ACC112 (cell line): Measurements from ENCODE around the gene MYO7B.
A peak's percentile ranks its signal among the peaks of the same experiment; 100 is the strongest.

Experiments
- H2AFZ ChIP-seq: fragments of 200-600 bp; sonication (generic); one replicate; pipeline ENCODE4 v1.6.0; 2017; ENCODE audit warnings: antibody characterized with exemption, low read length; ENCODE audit not compliant: unreplicated experiment
- H3K27ac ChIP-seq: fragments of 200-600 bp; sonication (generic); 2 replicates; pipeline ENCODE4 v1.5.1; 2014; ENCODE audit warnings: low read depth, mild to moderate bottlenecking, antibody characterized with exemption, low read length, moderate library complexity
- H3K27me3 ChIP-seq: fragments of 200-600 bp; sonication (generic); 2 replicates; pipeline ENCODE4 v1.6.1; 2014; ENCODE audit warnings: mild to moderate bottlenecking, antibody characterized with exemption, low read length, moderate library complexity, mixed read lengths; ENCODE audit not compliant: insufficient read depth
- H3K36me3 ChIP-seq: fragments of 200-600 bp; sonication (generic); 2 replicates; pipeline ENCODE4 v1.6.1; 2016; ENCODE audit warnings: mild to moderate bottlenecking, antibody characterized with exemption, low read length, moderate library complexity, mixed read lengths; ENCODE audit not compliant: insufficient read depth
- H3K4me1 ChIP-seq: fragments of 200-600 bp; sonication (generic); one replicate; pipeline ENCODE4 v1.6.1; 2016; ENCODE audit warnings: low read length, mixed read lengths; ENCODE audit not compliant: insufficient read depth, unreplicated experiment, control insufficient read depth
- H3K4me3 ChIP-seq: fragments of 200-600 bp; sonication (generic); 2 replicates; pipeline ENCODE4 v1.5.1; 2014; ENCODE audit warnings: mild to moderate bottlenecking, low read depth, low read length
- H3K79me2 ChIP-seq: fragments of 200-600 bp; sonication (generic); one replicate; pipeline ENCODE4 v1.6.0; 2016; ENCODE audit warnings: low read length; ENCODE audit not compliant: control insufficient read depth, unreplicated experiment, insufficient read depth

MYO7B gene

GRCh38 chr2:127676906-127677305 lies 141.4 kb downstream of the MYO7B start:
- no peak overlapping the region for H3K27ac ChIP-seq

GRCh38 chr2:127678531-127678930 lies 143.0 kb downstream of the MYO7B start:
- no peak overlapping the region for H2AFZ ChIP-seq
- no peaks in the 10 kb centered on the region for H3K79me2 ChIP-seq
- peaks cover 15% of the 10 kb centered on the region; the same call in 1 of the 2 replicates for H3K27me3 ChIP-seq
- peaks cover 17% of the 10 kb centered on the region for H3K4me1 ChIP-seq
- H3K36me3 ChIP-seq = no peaks in the 10 kb centered on the region
- H3K27ac ChIP-seq = no peak overlapping the region
- no peak overlapping the region for H3K4me3 ChIP-seq

More at GRCh38 chr2:127676906-127677305, 141.4 kb downstream of the MYO7B start:
- H3K4me1 ChIP-seq = peaks cover 15% of the 10 kb centered on the region
- H3K79me2 ChIP-seq = no peaks in the 10 kb centered on the region
- H2AFZ ChIP-seq = no peak overlapping the region
- no peak overlapping the region for H3K4me3 ChIP-seq
- no peaks in the 10 kb centered on the region for H3K36me3 ChIP-seq
- peaks cover 15% of the 10 kb centered on the region; the same call in 1 of the 2 replicates for H3K27me3 ChIP-seq

DNA sequence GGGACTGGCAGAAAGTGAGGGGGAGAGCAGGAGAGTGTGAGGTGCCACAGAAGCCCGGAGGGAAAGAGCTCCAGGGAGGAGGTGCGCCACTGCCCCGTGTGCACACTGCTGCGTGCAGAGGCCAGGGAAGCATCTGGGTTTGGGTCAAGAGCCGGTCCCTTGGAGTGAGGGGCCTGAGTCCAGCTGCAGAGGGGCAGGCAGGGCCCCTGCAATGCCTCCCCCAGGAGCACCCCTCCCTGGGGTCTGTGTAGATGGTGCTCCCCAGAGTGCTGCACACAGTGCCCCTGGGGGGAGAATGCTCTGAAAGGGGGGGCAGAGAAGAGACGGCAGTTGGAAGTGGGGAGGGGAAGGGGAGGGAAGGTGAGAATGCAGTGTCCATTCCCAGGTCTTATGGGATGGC lies 143.5 kb downstream of the MYO7B start:
- H3K36me3 ChIP-seq = no peaks in the 10 kb centered on the region
- no peaks in the 10 kb centered on the region for H3K79me2 ChIP-seq
- H3K4me3 ChIP-seq = no peak overlapping the region
- H3K27ac ChIP-seq = no peak overlapping the region
- H3K27me3 ChIP-seq = peaks cover 15% of the 10 kb centered on the region; the same call in 1 of the 2 replicates
- H2AFZ ChIP-seq = no peak overlapping the region
- peaks cover 17% of the 10 kb centered on the region for H3K4me1 ChIP-seq

- Histone ChIP-seq H3K4me1 (peaks cover 11% of the 10 kb centered on the region), H3K27ac (no peak overlapping the region), H2AFZ (no peak overlapping the region), H3K36me3 (no peaks in the 10 kb centered on the region), H3K27me3 (peaks cover 15% of the 10 kb centered on the region; the same call in 1 of the 2 replicates), H3K4me3 (no peak overlapping the region), H3K79me2 (no peaks in the 10 kb centered on the region)
Measured at GRCh38 chr2:127679680-127680361, 144.3 kb downstream of the MYO7B start.

GRCh38 chr2:127680706-127681287 lies 145.3 kb downstream of the MYO7B start:
- H2AFZ ChIP-seq = peak overlapping the region; percentile 74
- peaks cover 11% of the 10 kb centered on the region for H3K4me1 ChIP-seq
- no peaks in the 10 kb centered on the region for H3K79me2 ChIP-seq
- H3K36me3 ChIP-seq = no peaks in the 10 kb centered on the region
- H3K4me3 ChIP-seq = peak overlapping the region; percentile 64
- no peak overlapping the region for H3K27ac ChIP-seq
- peaks cover 15% of the 10 kb centered on the region; the same call in 1 of the 2 replicates for H3K27me3 ChIP-seq

DNA sequence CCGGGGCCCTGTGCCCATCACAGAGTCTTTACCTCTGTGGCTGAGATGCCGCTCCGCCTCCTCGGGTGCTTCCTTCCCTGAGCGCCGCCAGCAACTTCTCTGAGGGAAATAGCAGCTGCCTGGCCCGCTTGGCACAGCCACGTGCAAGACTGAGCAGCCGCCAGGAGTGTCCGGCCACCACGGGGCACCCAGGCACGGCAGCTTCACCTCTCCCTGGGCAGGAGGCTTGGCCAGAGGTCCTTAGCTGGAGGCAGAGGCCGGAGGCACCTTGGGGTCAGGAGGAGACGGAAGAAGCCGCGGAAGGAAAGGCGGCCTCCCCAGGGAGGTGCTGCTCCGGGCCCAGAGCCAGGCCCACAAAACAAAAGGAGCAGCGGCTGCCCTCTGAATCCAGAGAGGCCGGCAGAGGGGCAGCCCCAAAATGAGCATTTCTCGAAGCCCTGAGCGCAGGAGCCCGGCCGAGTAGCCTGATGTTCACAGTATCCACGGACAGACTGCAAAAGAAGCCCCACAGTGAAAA lies 145.9 kb downstream of the MYO7B start:
- Histone ChIP-seq H3K4me1 (peaks cover 11% of the 10 kb centered on the region), H2AFZ (peak overlapping the region; percentile 74), H3K79me2 (no peaks in the 10 kb centered on the region), H3K27me3 (peaks cover 15% of the 10 kb centered on the region; the same call in 1 of the 2 replicates), H3K27ac (no peak overlapping the region), H3K36me3 (no peaks in the 10 kb centered on the region), H3K4me3 (peak overlapping the region; percentile 64)

- Histone ChIP-seq H3K36me3 (no peaks in the 10 kb centered on the region), H3K27me3 (0 out of 2 replicates have a peak, but pooled peaks cover 10% of the 10 kb centered on the region), H3K4me3 (no peak overlapping the region), H3K79me2 (no peaks in the 10 kb centered on the region), H3K4me1 (peaks cover 11% of the 10 kb centered on the region), H2AFZ (no peak overlapping the region), H3K27ac (no peak overlapping the region)
Measured at GRCh38 chr2:127681976-127682857, 146.7 kb downstream of the MYO7B start.

DNA sequence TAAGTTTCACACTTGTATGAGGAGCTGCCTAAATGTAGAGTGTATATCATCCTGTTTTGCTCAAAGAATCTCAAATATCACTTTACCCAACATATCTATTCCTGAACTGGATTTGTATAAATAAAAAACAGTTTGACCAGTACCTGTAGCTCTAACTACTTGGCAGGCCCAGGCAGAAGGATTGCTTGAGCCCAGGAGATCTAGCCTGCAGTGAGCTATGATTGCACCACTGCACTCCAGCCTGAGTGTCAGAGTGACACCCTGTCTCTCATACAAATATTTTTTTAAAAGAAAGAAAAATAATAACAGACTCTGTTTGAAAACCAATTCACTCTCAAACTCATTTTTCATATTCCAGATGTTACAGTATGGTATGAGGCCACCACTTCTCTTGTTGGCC lies 147.6 kb downstream of the MYO7B start:
- Histone ChIP-seq H3K27me3 (0 out of 2 replicates have a peak, but pooled peaks cover 2% of the 10 kb centered on the region), H3K27ac (no peak overlapping the region), H3K4me1 (peaks cover 11% of the 10 kb centered on the region), H3K79me2 (no peaks in the 10 kb centered on the region), H2AFZ (no peak overlapping the region), H3K36me3 (no peaks in the 10 kb centered on the region), H3K4me3 (no peak overlapping the region)

- Histone ChIP-seq H3K36me3 (no peaks in the 10 kb centered on the region), H3K27me3 (no peaks in the 10 kb centered on the region), H3K79me2 (no peaks in the 10 kb centered on the region), H2AFZ (no peak overlapping the region), H3K4me1 (peaks cover 11% of the 10 kb centered on the region), H3K4me3 (no peak overlapping the region), H3K27ac (no peak overlapping the region)
Measured at GRCh38 chr2:127683757-127684156, 148.3 kb downstream of the MYO7B start.

- H3K27ac ChIP-seq = no peak overlapping the region
- no peak overlapping the region for H2AFZ ChIP-seq
- H3K36me3 ChIP-seq = no peaks in the 10 kb centered on the region
- H3K27me3 ChIP-seq = no peaks in the 10 kb centered on the region
- no peak overlapping the region for H3K4me3 ChIP-seq
- no peaks in the 10 kb centered on the region for H3K79me2 ChIP-seq
- peaks cover 11% of the 10 kb centered on the region for H3K4me1 ChIP-seq
Measured at GRCh38 chr2:127685410-127686080, 150.1 kb downstream of the MYO7B start.
